Tibial artery (tissue), 4 donors: ENCODE measurements around the gene SERPINB13.

Source experiments
- DNase-seq, 2 donors: peaks; one replicate each; pipeline ENCODE4 v3.0.0-alpha.2; 2019
- H3K27ac ChIP-seq, 2 donors: fragments of 200-600 bp; sonication (generic) in 1 of 2; 1 replicate in 1 of 2; 2 replicates in 1 of 2; pipeline ENCODE4 v1.5.1; 2018 to 2019; ENCODE audit warnings: mild to moderate bottlenecking in 1 of 2
- H3K27me3 ChIP-seq, 2 donors: fragments of 200-600 bp; sonication (generic) in 1 of 2; one replicate each; pipeline versions ENCODE4 v1.5.1 to v1.6.0; 2016 to 2019
- H3K36me3 ChIP-seq, 3 donors: fragments of 200-600 bp; sonication (generic) in 2 of 3; one replicate each; pipeline ENCODE4 v1.5.1; 2016 to 2019; ENCODE audit warnings: mild to moderate bottlenecking in 2 of 3
- H3K4me1 ChIP-seq, 4 donors: fragments of 200-600 bp; sonication (generic) in 2 of 4; 1 replicate in 3 of 4; 2 replicates in 1 of 4; pipeline ENCODE4 v1.5.1; 2016 to 2019
- H3K4me3 ChIP-seq, 2 donors: fragments of 200-600 bp; sonication (generic) in 1 of 2; 1 replicate in 1 of 2; 2 replicates in 1 of 2; pipeline ENCODE4 v1.5.1; 2018 to 2019; ENCODE audit warnings: mild to moderate bottlenecking in 2 of 2
- H3K9me3 ChIP-seq, 3 donors: fragments of 200-600 bp; sonication (generic) in 1 of 3; one replicate each; pipeline ENCODE4 v1.5.1; 2016 to 2019
- CTCF ChIP-seq, 2 experiments: fragments of 200-600 bp in 1 of 2; fragments of 450-650 bp in 1 of 2; IDR thresholded peaks; one replicate each; pipeline ENCODE4 v1.5.1; 2017 to 2019; ENCODE audit warnings: antibody characterized with exemption in 2 of 2, mild to moderate bottlenecking in 1 of 2, moderate library complexity in 1 of 2
- intact Hi-C: fragments of 100-400 bp; cut with DNase I; formaldehyde crosslinking; loops from one replicate; pipeline ENCODE4 v1.15.0; 2023; ENCODE audit warnings: low total_unique reads

Gene SERPINB13

GRCh38 chr18:63575681-63576080, 11.5 kb upstream of the SERPINB13 start:
- TF ChIP-seq CTCF (IDR thresholded peaks at IDR 0.05), result no peak
- Histone ChIP-seq H3K9me3 (no peaks in the 10 kb centered on the region), H3K4me1 (no peaks in the 10 kb centered on the region), H3K27ac (no peak overlapping the region), H3K27me3 (no peaks in the 10 kb centered on the region), H3K36me3 (no peaks in the 10 kb centered on the region), H3K4me3 (no peak overlapping the region)
- intact Hi-C loops, result loop anchor here (10.0 kb wide), 1 partner anchor 61 kb away; no protein-coding TSS in a partner anchor
- DNase-seq, result no peak

GRCh38 chr18:63578357-63578958, 8.7 kb upstream of the SERPINB13 start:
- Histone ChIP-seq H3K4me1 (no peaks in the 10 kb centered on the region), H3K9me3 (no peaks in the 10 kb centered on the region), H3K27ac (no peak overlapping the region), H3K36me3 (no peaks in the 10 kb centered on the region), H3K27me3 (no peaks in the 10 kb centered on the region), H3K4me3 (no peak overlapping the region)
- no peak for DNase-seq
- peak; percentile 42 to 56 for TF ChIP-seq CTCF (IDR thresholded peaks at IDR 0.05)
- intact Hi-C loops, result loop anchor here (10.0 kb wide), 1 partner anchor 64 kb away; no protein-coding TSS in a partner anchor

- Histone ChIP-seq H3K4me3 (no peak overlapping the region), H3K36me3 (no peaks in the 10 kb centered on the region), H3K27ac (no peak overlapping the region), H3K4me1 (no peaks in the 10 kb centered on the region), H3K9me3 (no peaks in the 10 kb centered on the region), H3K27me3 (no peaks in the 10 kb centered on the region)
- no peak for DNase-seq
- intact Hi-C loops, result loop anchor here (10.0 kb wide), 1 partner anchor 65 kb away; no protein-coding TSS in a partner anchor
- no peak for TF ChIP-seq CTCF (IDR thresholded peaks at IDR 0.05)
Observed at GRCh38 chr18:63579616-63580015, 7.5 kb upstream of the SERPINB13 start.

- no peak for DNase-seq
- H3K36me3 ChIP-seq, result no peaks in the 10 kb centered on the region
- no peak overlapping the region for H3K27ac ChIP-seq
- H3K4me1 ChIP-seq, result no peaks in the 10 kb centered on the region
- H3K4me3 ChIP-seq, result no peak overlapping the region
- intact Hi-C loops, result no loop called here
- no peak for TF ChIP-seq CTCF (IDR thresholded peaks at IDR 0.05)
- no peaks in the 10 kb centered on the region for H3K27me3 ChIP-seq
- H3K9me3 ChIP-seq, result no peaks in the 10 kb centered on the region
Observed at GRCh38 chr18:63585988-63586387, 1.2 kb upstream of the SERPINB13 start.

GRCh38 chr18:63586431-63586830, 712 bp upstream of the SERPINB13 start:
- Histone ChIP-seq H3K4me1 (no peaks in the 10 kb centered on the region), H3K9me3 (no peaks in the 10 kb centered on the region), H3K27me3 (no peaks in the 10 kb centered on the region), H3K36me3 (no peaks in the 10 kb centered on the region), H3K27ac (no peak overlapping the region), H3K4me3 (no peak overlapping the region)
- intact Hi-C loops, result no loop called here
- no peak for DNase-seq
- no peak for TF ChIP-seq CTCF (IDR thresholded peaks at IDR 0.05)

- Histone ChIP-seq H3K9me3 (no peaks in the 10 kb centered on the region), H3K36me3 (no peaks in the 10 kb centered on the region), H3K4me1 (no peaks in the 10 kb centered on the region), H3K27ac (no peak overlapping the region), H3K27me3 (no peaks in the 10 kb centered on the region), H3K4me3 (no peak overlapping the region)
- TF ChIP-seq CTCF (IDR thresholded peaks at IDR 0.05), result no peak
- DNase-seq, result no peak
- intact Hi-C loops, result no loop called here
Observed at GRCh38 chr18:63588909-63589308, 1.8 kb downstream of the SERPINB13 start.
